HepG2 (cell line): Measurements from ENCODE around the gene AUNIP. TPM values are rescaled to one million over a fixed set of nuclear protein-coding genes. Genes with fewer than 3 reads are reported as not detected.

Source experiments
- ATAC-seq: fragments of 200-7000 bp; cut with Tn5 transposase; 3 replicates; pipeline ENCODE4 v1.9.1; 2020; ENCODE audit warnings: mild to moderate bottlenecking, moderate library complexity
- BruUV-seq: library from RNA; stranded (reverse); fragments of 400-500 nt; replicated peaks from 2 replicates; lab custom pipeline; 2021; lab: Mats Ljungman, UMichigan
- CTCF ChIA-PET: fragments of 300-600 bp; formaldehyde crosslinking; extraction: SDS; loops from one replicate; lab custom pipeline; 2021; ENCODE audit warnings: low total read pairs, inconsistent platforms, low intra/inter-chr PET ratio; lab: Yijun Ruan, JAX
- POLR2A ChIA-PET: fragments of 350-600 bp; sonication (Branson Sonifier 250); formaldehyde crosslinking; loops from one replicate; lab custom pipeline; 2020; ENCODE audit warnings: antibody characterized with exemption, inconsistent platforms; lab: Yijun Ruan, JAX
- DNase-seq: peaks from one replicate; pipeline ENCODE4 v3.0.0-alpha.2; 2015; ENCODE audit warnings: low spot score
- FAIRE-seq: peaks from 3 replicates; lab custom pipeline; 2011; peaks lifted over from hg19 to GRCh38; lab: Jason Lieb, UNC
- H2AFZ ChIP-seq: one replicate; pipeline ENCODE4 v1.6.1; 2011; ENCODE audit warnings: low read length, inconsistent platforms
- H3K27ac ChIP-seq: fragments of 300-600 bp; 3 replicates; pipeline ENCODE4 v1.8.0; 2011; ENCODE audit warnings: mixed run types, mild to moderate bottlenecking, mixed read lengths, low read length, inconsistent platforms; ENCODE audit not compliant: insufficient read depth; ENCODE audit errors: extremely low read length
- H3K27me3 ChIP-seq, 2 experiments: fragments of 200-600 bp in 1 of 2; 2 replicates in 1 of 2; 3 replicates in 1 of 2; pipeline versions ENCODE4 v1.6.0 to v1.8.0; 2011; ENCODE audit warnings: low read length in 2 of 2, mild to moderate bottlenecking in 2 of 2, moderate library complexity in 2 of 2, inconsistent platforms in 1 of 2; ENCODE audit not compliant: insufficient read depth in 2 of 2, control insufficient read depth in 1 of 2
- H3K36me3 ChIP-seq, 2 experiments: fragments of 200-600 bp in 1 of 2; replicated peaks in 1 of 2; 2 replicates in 1 of 2; 3 replicates in 1 of 2; pipeline versions ENCODE4 v1.5.1 to v1.8.0; 2011; ENCODE audit warnings: low read length in 2 of 2, inconsistent platforms in 1 of 2; ENCODE audit not compliant: insufficient read depth in 2 of 2, control insufficient read depth in 1 of 2
- H3K4me1 ChIP-seq: 2 replicates; pipeline ENCODE4 v1.5.1; 2012; ENCODE audit warnings: low read length, inconsistent platforms; ENCODE audit not compliant: insufficient read depth
- H3K4me2 ChIP-seq: 2 replicates; pipeline ENCODE4 v1.6.0; 2011; ENCODE audit warnings: low read depth, low read length, inconsistent platforms
- H3K4me3 ChIP-seq, 3 experiments: fragments of 200-600 bp in 1 of 3; sonication (generic), shearing (Covaris generic) in 1 of 3; replicated peaks in 1 of 3; 2 replicates each; pipeline ENCODE4 v1.5.1; 2011 to 2016; ENCODE audit warnings: low read length in 3 of 3, inconsistent platforms in 2 of 3, low read depth in 2 of 3, mild to moderate bottlenecking in 2 of 3, control low read depth in 1 of 3, mixed read lengths in 1 of 3; ENCODE audit not compliant: insufficient read depth in 1 of 3
- H3K79me2 ChIP-seq: one replicate; pipeline ENCODE4 v1.6.1; 2011; ENCODE audit warnings: low read length, inconsistent platforms; ENCODE audit not compliant: insufficient read depth
- H3K9ac ChIP-seq: 2 replicates; pipeline ENCODE4 v1.6.0; 2011; ENCODE audit warnings: mild to moderate bottlenecking, low read depth, low read length, inconsistent platforms; ENCODE audit not compliant: insufficient read depth
- H3K9me3 ChIP-seq: 2 replicates; pipeline ENCODE4 v1.5.1; 2012; ENCODE audit warnings: mild to moderate bottlenecking, low read length
- H4K20me1 ChIP-seq: 2 replicates; pipeline ENCODE4 v1.6.0; 2011; ENCODE audit warnings: inconsistent platforms, mild to moderate bottlenecking, low read length, moderate library complexity; ENCODE audit not compliant: insufficient read depth
- ARID5B ChIP-seq: IDR thresholded peaks from 2 replicates; pipeline ENCODE4 v1.4.0; 2020; ENCODE audit warnings: mild to moderate bottlenecking, missing genetic modification reagents
- CHCHD3 ChIP-seq: sonication (generic); formaldehyde crosslinking; IDR thresholded peaks from 2 replicates; pipeline ENCODE4 v1.8.0; 2022; ENCODE audit warnings: mild to moderate bottlenecking, missing genetic modification reagents, moderate library complexity
- CREBL2 ChIP-seq: sonication (generic); formaldehyde crosslinking; IDR thresholded peaks from 2 replicates; pipeline ENCODE4 v1.8.1; 2023; ENCODE audit warnings: missing genetic modification reagents, mild to moderate bottlenecking, borderline replicate concordance
- DRAP1 ChIP-seq: IDR thresholded peaks from 2 replicates; pipeline ENCODE4 v1.6.1; 2016; ENCODE audit warnings: missing genetic modification reagents, missing compliant biosample characterization
- FOXC1 ChIP-seq: sonication (generic); formaldehyde crosslinking; IDR thresholded peaks from 2 replicates; pipeline ENCODE4 v1.8.0; 2022; ENCODE audit warnings: mild to moderate bottlenecking, missing genetic modification reagents, borderline replicate concordance
- HDAC1 ChIP-seq: sonication (generic); formaldehyde crosslinking; IDR thresholded peaks from 2 replicates; pipeline ENCODE4 v1.5.1; 2020; ENCODE audit warnings: mild to moderate bottlenecking, missing genetic modification reagents
- HNRNPK ChIP-seq: fragments of 200-400 bp; formaldehyde crosslinking; IDR thresholded peaks from 2 replicates; pipeline ENCODE4 v1.6.1; 2018; ENCODE audit warnings: low read length, low read depth, moderate library complexity, mild to moderate bottlenecking; ENCODE audit not compliant: poor library complexity, severe bottlenecking
- MED1 ChIP-seq: sonication (generic); formaldehyde crosslinking; IDR thresholded peaks from 2 replicates; pipeline ENCODE4 v1.4.0; 2020; ENCODE audit warnings: missing genetic modification reagents
- MIER3 ChIP-seq: IDR thresholded peaks from 2 replicates; pipeline ENCODE4 v1.6.1; 2016; ENCODE audit warnings: missing compliant biosample characterization, borderline replicate concordance
- NAIF1 ChIP-seq: sonication (generic); formaldehyde crosslinking; IDR thresholded peaks from 2 replicates; pipeline ENCODE4 v1.5.0; 2020; ENCODE audit warnings: mild to moderate bottlenecking, missing genetic modification reagents, borderline replicate concordance
- POLR2AphosphoS5 ChIP-seq: IDR thresholded peaks from 2 replicates; pipeline ENCODE4 v1.6.1; 2012; ENCODE audit warnings: low read depth, low read length
- THYN1 ChIP-seq: sonication (generic); formaldehyde crosslinking; IDR thresholded peaks from 2 replicates; pipeline ENCODE4 v1.8.1; 2023; ENCODE audit warnings: low read depth, mild to moderate bottlenecking, moderate library complexity, missing genetic modification reagents, borderline replicate concordance
- YEATS2 ChIP-seq: sonication (generic); formaldehyde crosslinking; IDR thresholded peaks from 2 replicates; pipeline ENCODE4 v1.4.0; 2020; ENCODE audit warnings: missing genetic modification reagents, borderline replicate concordance
- ZNF451 ChIP-seq: sonication (generic); formaldehyde crosslinking; IDR thresholded peaks from 2 replicates; pipeline ENCODE4 v1.5.0; 2020; ENCODE audit warnings: mild to moderate bottlenecking, missing genetic modification reagents
- ZNF567 ChIP-seq: sonication (generic); formaldehyde crosslinking; IDR thresholded peaks from 2 replicates; pipeline ENCODE4 v1.8.1; 2023; ENCODE audit warnings: mild to moderate bottlenecking, missing genetic modification reagents, borderline replicate concordance
- ZNF720 ChIP-seq: sonication (generic); formaldehyde crosslinking; IDR thresholded peaks from 2 replicates; pipeline ENCODE4 v1.4.0; 2020; ENCODE audit warnings: missing genetic modification reagents
- ZNF761 ChIP-seq: sonication (generic); formaldehyde crosslinking; conservative IDR thresholded peaks from 2 replicates; pipeline ENCODE4 v1.4.0; 2020; ENCODE audit warnings: mild to moderate bottlenecking, missing genetic modification reagents
- ZNF879 ChIP-seq: sonication (generic); formaldehyde crosslinking; IDR thresholded peaks from 2 replicates; pipeline ENCODE4 v1.8.1; 2023; ENCODE audit warnings: missing genetic modification reagents
- WGBS: methylation state at CpG from one replicate; pipeline ENCODE4 v1.1.6; 2017; ENCODE audit warnings: low lambda C conversion rate; 5-methylcytosine and 5-hydroxymethylcytosine counted together
- in situ Hi-C: cut with HindIII; loops from 2 replicates; pipeline ENCODE4 v1.10.0; 2017; ENCODE audit warnings: low pct_unique_long_range_greater_than_20kb; ENCODE audit not compliant: extremely low pct_ligation_motif_present
- intact Hi-C: fragments of 100-400 bp; cut with micrococcal nuclease; formaldehyde crosslinking; loops from one replicate; pipeline ENCODE4 v1.10.0; 2022; ENCODE audit not compliant: unreplicated experiment
- polyA plus RNA-seq, 8 experiments: library from polyadenylated mRNA; depleted of rRNA in 3 of 8; stranded (reverse) in 7 of 8; unstranded in 1 of 8; fragments of >200 nt; fragmentation: Illumina TruSeq in 4 of 8; extraction: Trizol in 4 of 8; gene quantifications; 2 replicates each; pipeline versions ENCODE4 v1.2.1 to v1.2.3, GENCODE V29; 2011 to 2016; ENCODE audit warnings: low read depth in 4 of 8, missing spikeins in 1 of 8, mixed read lengths in 1 of 8; ENCODE audit not compliant: insufficient read depth in 1 of 8
- total RNA-seq, 5 experiments: library from RNA; depleted of rRNA; stranded (reverse); fragments of >200 nt; fragmentation: Illumina TruSeq; extraction: Trizol; gene quantifications; 2 replicates each; pipeline ENCODE4 v1.2.3, GENCODE V29; 2016; ENCODE audit warnings: low read depth in 1 of 5

Gene AUNIP
- total and polyA plus RNA-seq, 2 of the 13 experiments (the other 11 are each of a cell fraction or from before 2014, with no cell fraction given) = 3.8 to 12.3 TPM

GRCh38 chr1:25806418-25806817 lies 52.8 kb downstream of the AUNIP start:
- intact Hi-C loops (no loop called here), in situ Hi-C loops (loop anchor here (25.0 kb wide), 1 partner anchor 194 kb away; the partner anchor contains the start of gene MAN1C1)
- H3K4me3 ChIP-seq = no peak overlapping the region
- POLR2A ChIA-PET = no interaction called here
- no peaks in the 10 kb centered on the region for H4K20me1 ChIP-seq
- H3K79me2 ChIP-seq = no peaks in the 10 kb centered on the region
- H3K9ac ChIP-seq = no peak overlapping the region
- H2AFZ ChIP-seq = no peak overlapping the region
- DNase-seq = no peak
- ATAC-seq = no peak
- WGBS = 96% methylated on average over 3 of the region's 4 CpGs
- no peaks in the 10 kb centered on the region for H3K9me3 ChIP-seq
- TF ChIP-seq THYN1 (CRISPR knock-in tag) (no peak), MIER3 (CRISPR knock-in tag) (no peak), HNRNPK (no peak), ZNF720 (no peak), NAIF1 (CRISPR knock-in tag) (no peak), ZNF761 (CRISPR knock-in tag) (no peak), ARID5B (CRISPR knock-in tag) (no peak), ZNF451 (CRISPR knock-in tag) (no peak), FOXC1 (no peak), POLR2AphosphoS5 (no peak), HDAC1 (CRISPR knock-in tag) (no peak), MED1 (CRISPR knock-in tag) (no peak), ZNF879 (CRISPR knock-in tag) (no peak), ZNF567 (CRISPR knock-in tag) (no peak), DRAP1 (CRISPR knock-in tag) (no peak), CHCHD3 (no peak), CREBL2 (CRISPR knock-in tag) (no peak), YEATS2 (CRISPR knock-in tag) (no peak)
- no peak overlapping the region for H3K27ac ChIP-seq
- no TSS peak for BruUV-seq
- H3K36me3 ChIP-seq = no peaks in the 10 kb centered on the region
- H3K27me3 ChIP-seq = no peaks in the 10 kb centered on the region
- no peak overlapping the region for H3K4me2 ChIP-seq
- FAIRE-seq = no peak
- H3K4me1 ChIP-seq = no peaks in the 10 kb centered on the region
- CTCF ChIA-PET = no interaction called here
